Cardiac muscle cell (in vitro differentiated cells and primary cell): ENCODE measurements around the gene PKHD1. TPM values are rescaled to one million over a fixed set of nuclear protein-coding genes. Genes with fewer than 3 reads are reported as not detected.

ENCODE experiments used
- DNase-seq, 2 donors: peaks; one replicate each; pipeline versions ENCODE4 v3.0.0 to v3.0.0-alpha.2; 2010 to 2017; ENCODE audit warnings: low read depth in 1 of 2, low spot score in 1 of 2
- H3K27ac ChIP-seq: fragments of 200-600 bp; sonication (generic); 2 replicates; pipeline ENCODE4 v1.5.1; 2016
- H3K27me3 ChIP-seq: fragments of 200-600 bp; sonication (generic); 2 replicates; pipeline ENCODE4 v1.6.0; 2016; ENCODE audit warnings: control low read depth
- H3K36me3 ChIP-seq: fragments of 200-600 bp; sonication (generic); 2 replicates; pipeline ENCODE4 v1.5.1; 2016; ENCODE audit warnings: control low read depth
- H3K4me1 ChIP-seq: fragments of 200-600 bp; sonication (generic); 2 replicates; pipeline ENCODE4 v1.8.1; 2017; ENCODE audit warnings: low read depth, mild to moderate bottlenecking, mixed run types
- H3K4me3 ChIP-seq: fragments of 200-600 bp; sonication (generic); 2 replicates; pipeline ENCODE4 v1.5.1; 2016; ENCODE audit warnings: mild to moderate bottlenecking
- H3K9me3 ChIP-seq: fragments of 200-600 bp; sonication (generic); 2 replicates; pipeline ENCODE4 v1.5.1; 2017; ENCODE audit warnings: low read depth, mild to moderate bottlenecking, control low read depth
- CTCF ChIP-seq: IDR thresholded peaks from 2 replicates; pipeline ENCODE4 v1.5.1; 2012; ENCODE audit warnings: low read depth, mild to moderate bottlenecking, low read length
- polyA plus RNA-seq: library from polyadenylated mRNA; unstranded; fragments of >200 nt; fragmentation: Nextera tagmentation; extraction: Ambion mirVana; gene quantifications from 2 replicates; pipeline ENCODE4 v1.2.1, GENCODE V29; 2016
- total RNA-seq: library from RNA; depleted of rRNA; stranded (reverse); fragments of >200 nt; gene quantifications from 2 replicates; pipeline ENCODE4 v1.2.3, GENCODE V29; 2016

PKHD1 gene
- total and polyA plus RNA-seq, 2 experiments from 2014 or later = not detected

- H3K27me3 ChIP-seq = no peaks in the 10 kb centered on the region
- H3K4me1 ChIP-seq = no peaks in the 10 kb centered on the region
- no peak overlapping the region for H3K4me3 ChIP-seq
- no peak overlapping the region for H3K27ac ChIP-seq
- H3K36me3 ChIP-seq = no peaks in the 10 kb centered on the region
- TF ChIP-seq CTCF = no peak
- H3K9me3 ChIP-seq = no peaks in the 10 kb centered on the region
- DNase-seq = no peak
These were observed 37.7 kb upstream of the PKHD1 start for GRCh38 chr6:52125139-52125538.

GRCh38 chr6:52124126-52125121 lies 37.0 kb upstream of the PKHD1 start:
- Histone ChIP-seq H3K9me3 (no peaks in the 10 kb centered on the region), H3K36me3 (no peaks in the 10 kb centered on the region), H3K4me1 (no peaks in the 10 kb centered on the region), H3K27me3 (no peaks in the 10 kb centered on the region), H3K27ac (no peak overlapping the region), H3K4me3 (no peak overlapping the region)
- DNase-seq = no peak
- TF ChIP-seq CTCF = no peak

- no peak for TF ChIP-seq CTCF
- no peaks in the 10 kb centered on the region for H3K27me3 ChIP-seq
- no peaks in the 10 kb centered on the region for H3K36me3 ChIP-seq
- H3K9me3 ChIP-seq = no peaks in the 10 kb centered on the region
- no peak for DNase-seq
- H3K4me3 ChIP-seq = no peak overlapping the region
- H3K4me1 ChIP-seq = no peaks in the 10 kb centered on the region
- no peak overlapping the region for H3K27ac ChIP-seq
These were observed 35.8 kb upstream of the PKHD1 start for GRCh38 chr6:52123251-52123650.

- Histone ChIP-seq H3K27me3 (no peaks in the 10 kb centered on the region), H3K4me3 (no peak overlapping the region), H3K27ac (no peak overlapping the region), H3K4me1 (no peaks in the 10 kb centered on the region), H3K36me3 (no peaks in the 10 kb centered on the region), H3K9me3 (no peaks in the 10 kb centered on the region)
- no peak for TF ChIP-seq CTCF
- DNase-seq = no peak
These were observed 29.9 kb upstream of the PKHD1 start for GRCh38 chr6:52117352-52117751.

- no peak overlapping the region for H3K27ac ChIP-seq
- DNase-seq = no peak
- H3K27me3 ChIP-seq = no peaks in the 10 kb centered on the region
- H3K9me3 ChIP-seq = no peaks in the 10 kb centered on the region
- H3K36me3 ChIP-seq = no peaks in the 10 kb centered on the region
- no peaks in the 10 kb centered on the region for H3K4me1 ChIP-seq
- no peak for TF ChIP-seq CTCF
- no peak overlapping the region for H3K4me3 ChIP-seq
These were observed 29.2 kb upstream of the PKHD1 start for GRCh38 chr6:52116605-52116948.
